Measurements from ENCODE around the gene MKRN2.

Gene MKRN2

GRCh38 chr3:12521010-12521409 is 35.9 kb upstream of the MKRN2 start:
- no peaks in the 10 kb centered on the region for H3K9me3 ChIP-seq (ENCODE audit: insufficient read depth, low read length, severe bottlenecking)
- no peak overlapping the region for H3K4me3 ChIP-seq (ENCODE audit: low read depth in 1 of 2, low read length in 2 of 2)
- H4K20me1 ChIP-seq (ENCODE audit: insufficient read depth, low read length) = no peaks in the 10 kb centered on the region
- no peak overlapping the region for H3K9ac ChIP-seq (ENCODE audit: low read depth, low read length)
- DNase-seq (no peak), ATAC-seq (ENCODE audit: insufficient read depth, low read depth) (no peak)
- H3K4me2 ChIP-seq (ENCODE audit: insufficient read depth, low read length) = no peak overlapping the region
- no peaks in the 10 kb centered on the region for H3K27me3 ChIP-seq (ENCODE audit: insufficient read depth, low read length, poor library complexity)
- H3K27ac ChIP-seq (ENCODE audit: low read length) = no peak overlapping the region
- H2AFZ ChIP-seq (ENCODE audit: low read depth, low read length) = no peak overlapping the region
- TF ChIP-seq, protein P1, sequence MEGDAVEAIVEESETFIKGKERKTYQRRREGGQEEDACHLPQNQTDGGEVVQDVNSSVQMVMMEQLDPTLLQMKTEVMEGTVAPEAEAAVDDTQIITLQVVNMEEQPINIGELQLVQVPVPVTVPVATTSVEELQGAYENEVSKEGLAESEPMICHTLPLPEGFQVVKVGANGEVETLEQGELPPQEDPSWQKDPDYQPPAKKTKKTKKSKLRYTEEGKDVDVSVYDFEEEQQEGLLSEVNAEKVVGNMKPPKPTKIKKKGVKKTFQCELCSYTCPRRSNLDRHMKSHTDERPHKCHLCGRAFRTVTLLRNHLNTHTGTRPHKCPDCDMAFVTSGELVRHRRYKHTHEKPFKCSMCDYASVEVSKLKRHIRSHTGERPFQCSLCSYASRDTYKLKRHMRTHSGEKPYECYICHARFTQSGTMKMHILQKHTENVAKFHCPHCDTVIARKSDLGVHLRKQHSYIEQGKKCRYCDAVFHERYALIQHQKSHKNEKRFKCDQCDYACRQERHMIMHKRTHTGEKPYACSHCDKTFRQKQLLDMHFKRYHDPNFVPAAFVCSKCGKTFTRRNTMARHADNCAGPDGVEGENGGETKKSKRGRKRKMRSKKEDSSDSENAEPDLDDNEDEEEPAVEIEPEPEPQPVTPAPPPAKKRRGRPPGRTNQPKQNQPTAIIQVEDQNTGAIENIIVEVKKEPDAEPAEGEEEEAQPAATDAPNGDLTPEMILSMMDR (IDR thresholded peaks at IDR 0.05; ENCODE audit: borderline replicate concordance, extremely low read depth, low read length, poor library complexity, severe bottlenecking) = no peak
- TF ChIP-seq EZH2 (IDR thresholded peaks at IDR 0.05; ENCODE audit: borderline replicate concordance, low read depth, low read length, severe bottlenecking) = no peak
- H3K36me3 ChIP-seq (ENCODE audit: insufficient read depth, low read length) = peaks cover 45% of the 10 kb centered on the region
- no peaks in the 10 kb centered on the region for H3K79me2 ChIP-seq (ENCODE audit: insufficient read depth, low read length)
- no peaks in the 10 kb centered on the region for H3K4me1 ChIP-seq (ENCODE audit: insufficient read depth, low read length)

- Histone ChIP-seq H3K4me2 (ENCODE audit: insufficient read depth, low read length) (no peak overlapping the region), H3K4me3 (ENCODE audit: low read depth in 1 of 2, low read length in 2 of 2) (no peak overlapping the region), H3K27ac (ENCODE audit: low read length) (no peak overlapping the region), H3K9me3 (ENCODE audit: insufficient read depth, low read length, severe bottlenecking) (no peaks in the 10 kb centered on the region), H3K27me3 (ENCODE audit: insufficient read depth, low read length, poor library complexity) (no peaks in the 10 kb centered on the region), H4K20me1 (ENCODE audit: insufficient read depth, low read length) (no peaks in the 10 kb centered on the region), H3K79me2 (ENCODE audit: insufficient read depth, low read length) (no peaks in the 10 kb centered on the region), H3K9ac (ENCODE audit: low read depth, low read length) (no peak overlapping the region), H3K36me3 (ENCODE audit: insufficient read depth, low read length) (peaks cover 56% of the 10 kb centered on the region), H3K4me1 (ENCODE audit: insufficient read depth, low read length) (no peaks in the 10 kb centered on the region), H2AFZ (ENCODE audit: low read depth, low read length) (no peak overlapping the region)
- ATAC-seq (ENCODE audit: insufficient read depth, low read depth) (no peak), DNase-seq (no peak)
- TF ChIP-seq EZH2 (IDR thresholded peaks at IDR 0.05; ENCODE audit: borderline replicate concordance, low read depth, low read length, severe bottlenecking) = no peak
- TF ChIP-seq, protein P1 (IDR thresholded peaks at IDR 0.05; ENCODE audit: borderline replicate concordance, extremely low read depth, low read length, poor library complexity, severe bottlenecking) = no peak
These were observed 34.2 kb upstream of the MKRN2 start for GRCh38 chr3:12522721-12523120.

DNA sequence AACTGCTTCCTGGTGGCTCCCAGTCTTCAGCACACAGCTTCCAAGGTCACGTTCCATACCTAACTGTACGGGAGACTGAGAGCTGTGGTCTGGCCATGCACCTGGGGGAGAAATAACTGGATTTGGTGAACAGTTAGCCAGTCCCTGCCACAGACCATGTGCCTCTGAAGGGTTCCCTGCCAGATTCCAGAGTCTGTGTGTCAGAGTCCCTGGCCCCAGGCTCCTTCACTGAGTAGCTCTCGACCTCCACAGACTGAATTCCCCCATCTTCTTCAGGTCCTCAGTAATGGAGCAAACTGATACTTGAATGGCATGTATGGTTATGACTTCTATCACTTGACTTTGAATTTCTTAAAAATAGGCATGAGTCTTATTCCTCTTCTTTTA is 29.1 kb upstream of the MKRN2 start:
- ATAC-seq (ENCODE audit: insufficient read depth, low read depth) = no peak
- Histone ChIP-seq H3K27me3 (ENCODE audit: insufficient read depth, low read length, poor library complexity) (no peaks in the 10 kb centered on the region), H3K4me1 (ENCODE audit: insufficient read depth, low read length) (no peaks in the 10 kb centered on the region), H3K27ac (ENCODE audit: low read length) (no peak overlapping the region), H2AFZ (ENCODE audit: low read depth, low read length) (no peak overlapping the region), H3K36me3 (ENCODE audit: insufficient read depth, low read length) (peaks cover 74% of the 10 kb centered on the region), H3K9me3 (ENCODE audit: insufficient read depth, low read length, severe bottlenecking) (no peaks in the 10 kb centered on the region), H3K9ac (ENCODE audit: low read depth, low read length) (no peak overlapping the region), H4K20me1 (ENCODE audit: insufficient read depth, low read length) (no peaks in the 10 kb centered on the region), H3K4me2 (ENCODE audit: insufficient read depth, low read length) (no peak overlapping the region), H3K79me2 (ENCODE audit: insufficient read depth, low read length) (no peaks in the 10 kb centered on the region), H3K4me3 (ENCODE audit: low read depth in 1 of 2, low read length in 2 of 2) (no peak overlapping the region)
- TF ChIP-seq, protein P1 (IDR thresholded peaks at IDR 0.05; ENCODE audit: borderline replicate concordance, extremely low read depth, low read length, poor library complexity, severe bottlenecking) = no peak
- no peak for TF ChIP-seq EZH2 (IDR thresholded peaks at IDR 0.05; ENCODE audit: borderline replicate concordance, low read depth, low read length, severe bottlenecking)
- no peak for DNase-seq

- Histone ChIP-seq H3K4me3 (ENCODE audit: low read depth in 1 of 2, low read length in 2 of 2) (no peak overlapping the region), H3K36me3 (ENCODE audit: insufficient read depth, low read length) (peaks cover 56% of the 10 kb centered on the region), H4K20me1 (ENCODE audit: insufficient read depth, low read length) (no peaks in the 10 kb centered on the region), H3K4me1 (ENCODE audit: insufficient read depth, low read length) (no peaks in the 10 kb centered on the region), H2AFZ (ENCODE audit: low read depth, low read length) (no peak overlapping the region), H3K9ac (ENCODE audit: low read depth, low read length) (no peak overlapping the region), H3K27me3 (ENCODE audit: insufficient read depth, low read length, poor library complexity) (no peaks in the 10 kb centered on the region), H3K9me3 (ENCODE audit: insufficient read depth, low read length, severe bottlenecking) (no peaks in the 10 kb centered on the region), H3K79me2 (ENCODE audit: insufficient read depth, low read length) (no peaks in the 10 kb centered on the region), H3K4me2 (ENCODE audit: insufficient read depth, low read length) (no peak overlapping the region), H3K27ac (ENCODE audit: low read length) (no peak overlapping the region)
- DNase-seq (no peak), ATAC-seq (ENCODE audit: insufficient read depth, low read depth) (no peak)
- no peak for TF ChIP-seq EZH2 (IDR thresholded peaks at IDR 0.05; ENCODE audit: borderline replicate concordance, low read depth, low read length, severe bottlenecking)
- TF ChIP-seq, protein P1 (IDR thresholded peaks at IDR 0.05; ENCODE audit: borderline replicate concordance, extremely low read depth, low read length, poor library complexity, severe bottlenecking) = no peak
These were observed 24.7 kb upstream of the MKRN2 start for GRCh38 chr3:12532182-12532581.
